Stimulated activated CD4-positive, alpha-beta T cell treated with anti-CD3 and anti-CD28 coated beads, Interleukin-4, amount 100 ng/mL, for 1 hour (primary cell): ENCODE data around the gene OR4N5.
"Not testable (repeated sequence)": the region's sequence is repeated elsewhere in the genome, so short reads cannot be mapped to it uniquely, and the experiment has no call there.

Experiments
- DNase-seq: peaks from one replicate; pipeline ENCODE4 v3.0.0-alpha.2; 2020

The OR4N5 gene, protein sequence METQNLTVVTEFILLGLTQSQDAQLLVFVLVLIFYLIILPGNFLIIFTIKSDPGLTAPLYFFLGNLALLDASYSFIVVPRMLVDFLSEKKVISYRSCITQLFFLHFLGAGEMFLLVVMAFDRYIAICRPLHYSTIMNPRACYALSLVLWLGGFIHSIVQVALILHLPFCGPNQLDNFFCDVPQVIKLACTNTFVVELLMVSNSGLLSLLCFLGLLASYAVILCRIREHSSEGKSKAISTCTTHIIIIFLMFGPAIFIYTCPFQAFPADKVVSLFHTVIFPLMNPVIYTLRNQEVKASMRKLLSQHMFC

DNA sequence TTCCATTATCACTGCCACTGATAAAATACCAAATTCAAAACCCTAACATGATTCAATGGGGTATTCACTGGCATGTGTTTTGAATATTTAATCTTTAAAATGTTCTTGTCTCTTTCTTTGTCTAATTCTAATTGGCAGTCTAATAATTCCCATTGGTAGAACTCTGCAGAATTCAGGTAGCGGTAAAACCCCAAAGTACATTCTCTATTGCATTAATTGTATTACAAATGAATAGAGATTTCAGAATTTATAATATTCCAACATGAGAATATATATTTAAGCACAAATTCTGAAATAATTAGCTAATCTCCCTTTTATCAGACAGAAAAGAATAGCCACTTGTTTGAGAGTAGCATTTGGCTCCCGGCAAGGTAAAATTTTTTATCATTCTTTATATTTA is at the start of gene OR4N5:
Gene OR4N5 (plus strand): TSS at position 301 of the 400 bp plus-strand sequence. CDS start 4,916 bp downstream, outside the sequence.
- no peak for DNase-seq

DNA sequence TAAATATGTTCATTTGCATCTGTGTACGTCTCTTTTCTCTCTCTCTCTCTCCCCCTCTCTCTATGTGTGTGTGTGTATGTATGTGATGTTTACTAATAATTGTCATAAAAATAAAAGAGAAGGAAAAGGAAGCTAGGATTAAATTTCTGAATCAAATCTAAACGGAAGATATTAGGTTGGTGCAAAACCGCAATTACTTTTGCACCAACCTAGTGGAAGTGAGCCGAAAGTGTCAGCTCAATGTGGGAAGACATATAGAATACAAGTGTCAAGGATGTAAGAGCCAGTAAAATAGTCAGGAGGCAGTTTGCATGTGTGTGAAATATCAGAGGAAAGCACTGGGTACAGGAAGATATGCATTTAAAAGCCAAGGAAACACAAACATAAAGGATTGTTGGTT is 46.6 kb upstream of the OR4N5 start:
- no peak for DNase-seq

DNA sequence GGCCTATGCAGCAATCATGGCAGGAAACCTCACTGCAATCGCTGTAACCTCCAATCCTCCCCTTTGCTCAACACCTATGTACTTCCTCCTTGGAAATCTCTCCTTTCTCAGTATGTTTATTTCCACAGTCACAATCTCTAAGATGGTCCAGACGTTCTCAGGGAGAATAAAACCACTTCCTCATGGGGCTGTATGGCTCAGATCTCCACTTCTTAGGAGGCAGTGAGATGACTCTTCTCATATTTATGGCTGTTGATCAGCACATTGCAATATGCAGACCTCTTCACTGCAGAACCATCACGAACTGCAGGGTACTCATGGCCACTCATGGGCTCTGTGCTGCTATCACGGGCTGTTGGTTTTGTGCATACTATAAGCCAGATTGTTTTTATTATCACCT is 45.2 kb upstream of the OR4N5 start:
- no peak for DNase-seq

DNA sequence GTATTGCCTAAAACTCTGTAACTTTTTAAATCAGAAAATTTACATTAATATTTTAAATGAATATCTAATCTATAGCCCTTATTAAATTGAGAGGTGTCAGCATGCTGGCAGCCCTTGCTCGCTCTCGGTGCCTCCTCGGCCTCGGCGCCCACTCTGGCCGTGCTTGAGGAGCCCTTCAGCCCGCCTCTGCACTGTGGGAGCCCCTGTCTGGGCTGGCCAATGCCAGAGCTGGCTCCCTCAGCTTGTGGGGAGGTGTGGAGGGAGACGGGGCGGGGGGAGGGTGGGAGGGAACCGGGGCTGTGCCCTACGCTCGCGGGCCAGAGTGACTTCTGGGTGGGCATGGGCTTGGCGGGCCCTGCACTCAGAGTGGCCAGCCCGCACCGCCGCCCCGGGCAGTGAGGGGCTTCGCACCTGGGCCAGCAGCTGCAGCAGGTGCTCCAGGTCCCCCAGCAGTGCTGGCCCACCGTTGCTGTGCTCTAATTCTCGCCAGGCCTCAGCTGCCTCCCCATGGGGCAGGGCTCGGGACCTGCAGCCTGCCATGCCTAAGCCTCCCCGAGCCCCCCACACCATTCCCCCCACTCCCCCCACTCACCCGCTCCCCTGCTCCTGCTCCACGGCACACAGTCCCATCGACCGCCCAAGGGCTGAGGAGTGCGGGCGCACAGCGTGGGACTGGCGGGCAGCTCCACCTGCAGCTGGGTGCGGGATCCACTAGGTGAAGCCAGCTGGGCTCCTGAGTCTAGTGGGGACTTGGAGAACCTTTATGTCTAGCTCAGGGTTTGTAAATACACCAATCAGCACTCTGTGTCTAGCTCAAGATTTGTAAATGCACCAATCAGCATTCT is 39.5 kb upstream of the OR4N5 start:
- DNase-seq: not testable (repeated sequence)

DNA sequence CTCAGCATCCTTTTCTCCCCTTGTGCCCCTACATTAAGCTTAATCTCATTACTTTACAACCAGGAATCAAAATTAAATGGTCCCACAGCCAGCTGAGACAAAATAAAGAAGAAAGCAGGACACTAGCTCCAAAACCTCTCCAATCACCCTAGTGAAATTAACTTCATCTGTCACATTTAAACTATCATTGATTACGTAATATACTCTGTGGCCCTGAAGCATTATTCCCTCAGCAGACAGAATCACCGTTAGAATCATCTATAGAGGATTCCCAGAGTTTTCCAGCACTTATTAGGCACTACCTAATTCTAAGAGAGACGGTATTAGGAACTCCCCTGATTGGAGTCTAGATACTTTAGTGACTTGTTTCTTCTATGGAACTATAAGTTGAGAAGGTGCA is 28.2 kb upstream of the OR4N5 start, which contains the start of gene OR4K17:
Gene OR4K17 (plus strand): TSS at position 302 of the 400 bp plus-strand sequence. CDS start 6,761 bp downstream, outside the sequence.
- DNase-seq: no peak

DNA sequence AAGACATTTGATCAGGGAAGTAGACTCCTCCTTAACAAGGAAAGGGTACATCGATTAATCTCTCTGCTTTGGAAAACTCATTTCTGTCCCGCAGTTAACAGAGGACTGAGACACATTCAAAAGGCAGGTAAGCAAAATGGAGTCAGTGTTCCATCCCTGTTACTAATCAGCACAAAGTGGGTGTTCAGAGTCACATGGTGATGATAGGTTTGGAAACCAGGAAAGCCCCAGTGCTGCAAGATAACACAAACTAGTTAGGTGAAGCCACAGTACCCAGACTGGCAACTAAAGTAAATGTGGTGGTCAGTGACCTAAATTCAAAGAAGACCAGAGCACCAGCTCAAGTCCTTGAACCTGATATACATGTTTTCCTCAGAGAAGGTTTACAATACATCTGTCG is 26.3 kb upstream of the OR4N5 start:
- DNase-seq: no peak

DNA sequence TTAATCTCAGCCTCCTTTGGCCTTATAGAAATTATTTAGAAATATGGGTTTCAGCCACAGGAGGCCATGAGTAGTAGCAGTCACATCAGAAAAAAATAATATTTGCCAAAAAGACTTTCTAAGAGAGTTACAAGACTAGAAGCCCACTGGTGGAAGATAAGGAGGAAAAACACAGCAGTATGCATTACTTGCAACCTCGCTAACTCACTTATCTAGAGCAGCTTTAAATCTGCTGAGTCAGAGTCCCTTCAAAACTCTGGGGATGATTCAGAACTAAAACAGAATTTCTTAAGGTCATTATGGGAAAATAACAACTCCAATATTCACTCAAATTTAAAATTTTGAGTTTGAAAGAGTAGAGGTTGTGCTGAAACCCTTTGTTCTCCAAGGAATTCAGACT is 21.9 kb upstream of the OR4N5 start:
- DNase-seq: no peak

DNA sequence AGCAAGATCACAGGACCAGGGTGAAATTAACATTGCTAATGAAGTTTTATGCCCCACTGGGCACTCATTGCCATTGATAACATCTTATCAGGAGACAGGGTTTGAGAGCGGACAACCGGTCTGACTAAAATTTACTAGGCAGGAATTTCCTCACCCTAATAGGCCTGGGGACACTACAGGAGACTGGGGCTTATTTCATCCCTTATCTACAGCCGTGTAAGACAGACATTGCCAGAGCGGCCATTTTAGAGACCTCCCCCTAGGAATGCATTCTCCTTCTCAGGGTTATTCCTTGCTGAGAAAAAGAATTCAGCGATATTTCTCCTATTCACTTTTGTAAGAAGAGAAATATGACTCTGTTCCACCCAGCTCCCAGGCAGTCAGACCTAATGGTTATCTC is 19.8 kb upstream of the OR4N5 start:
- no peak for DNase-seq

DNA sequence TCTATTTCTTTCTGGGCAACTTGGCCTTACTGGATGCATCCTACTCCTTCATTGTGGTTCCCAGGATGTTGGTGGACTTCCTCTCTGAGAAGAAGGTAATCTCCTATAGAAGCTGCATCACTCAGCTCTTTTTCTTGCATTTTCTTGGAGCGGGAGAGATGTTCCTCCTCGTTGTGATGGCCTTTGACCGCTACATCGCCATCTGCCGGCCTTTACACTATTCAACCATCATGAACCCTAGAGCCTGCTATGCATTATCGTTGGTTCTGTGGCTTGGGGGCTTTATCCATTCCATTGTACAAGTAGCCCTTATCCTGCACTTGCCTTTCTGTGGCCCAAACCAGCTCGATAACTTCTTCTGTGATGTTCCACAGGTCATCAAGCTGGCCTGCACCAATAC is 5.3 kb downstream of the OR4N5 start:
- no peak for DNase-seq

DNA sequence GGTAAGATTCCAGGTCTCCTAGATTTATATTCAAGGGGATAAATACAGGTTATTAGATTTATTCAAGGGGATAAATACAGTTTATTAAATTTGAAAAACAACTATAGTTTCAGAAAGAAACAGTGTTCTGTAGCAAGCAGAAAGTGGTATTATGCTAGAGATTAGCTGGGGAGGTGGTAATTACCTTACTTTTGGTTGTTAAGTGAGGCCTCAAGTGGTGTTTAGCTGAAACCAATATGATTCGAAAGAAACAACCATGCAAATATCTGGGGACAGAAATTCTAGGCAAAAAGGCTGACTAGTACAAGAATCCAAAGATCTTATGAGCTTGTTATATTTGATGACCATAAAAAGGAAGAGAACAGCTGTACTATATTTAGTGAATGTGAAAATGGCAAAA is 6.2 kb downstream of the OR4N5 start:
- no peak for DNase-seq

DNA sequence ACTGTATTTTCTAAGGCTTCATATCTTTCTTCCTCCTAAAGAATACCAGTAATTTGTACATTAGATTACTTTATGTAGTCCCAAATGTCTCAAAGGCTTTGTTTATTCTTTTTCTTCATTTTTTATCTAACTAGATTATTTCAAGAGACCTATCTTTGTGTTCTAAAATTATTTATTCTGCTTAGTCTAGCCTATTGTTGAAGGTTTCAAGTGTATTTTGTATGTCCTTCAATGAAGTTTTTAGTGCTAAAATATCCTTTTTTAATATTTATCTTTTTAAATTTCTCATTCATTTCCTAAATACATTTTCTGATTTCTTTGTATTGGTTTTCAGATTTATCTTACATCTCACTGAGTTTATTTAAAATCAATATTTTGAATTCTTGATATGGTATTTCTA is 25.8 kb downstream of the OR4N5 start:
- DNase-seq: no peak

DNA sequence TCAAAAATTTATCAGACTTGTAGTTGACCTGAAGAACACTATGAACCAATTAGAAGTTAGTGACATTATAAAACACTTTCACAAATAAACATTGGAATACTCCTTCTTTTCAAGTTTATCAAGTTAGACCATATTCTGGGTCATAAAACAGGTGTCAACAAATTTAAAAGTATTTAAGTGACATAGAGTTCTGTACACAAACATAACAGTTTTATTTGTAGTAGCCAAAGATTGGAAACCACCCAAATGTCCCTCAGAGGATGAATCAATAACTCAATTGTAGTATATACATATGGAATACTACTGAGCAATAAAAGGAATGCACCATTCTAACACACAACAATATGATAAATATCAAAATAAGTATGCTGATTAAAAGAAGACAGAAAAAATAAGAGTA is 28.5 kb downstream of the OR4N5 start:
- DNase-seq: no peak

DNA sequence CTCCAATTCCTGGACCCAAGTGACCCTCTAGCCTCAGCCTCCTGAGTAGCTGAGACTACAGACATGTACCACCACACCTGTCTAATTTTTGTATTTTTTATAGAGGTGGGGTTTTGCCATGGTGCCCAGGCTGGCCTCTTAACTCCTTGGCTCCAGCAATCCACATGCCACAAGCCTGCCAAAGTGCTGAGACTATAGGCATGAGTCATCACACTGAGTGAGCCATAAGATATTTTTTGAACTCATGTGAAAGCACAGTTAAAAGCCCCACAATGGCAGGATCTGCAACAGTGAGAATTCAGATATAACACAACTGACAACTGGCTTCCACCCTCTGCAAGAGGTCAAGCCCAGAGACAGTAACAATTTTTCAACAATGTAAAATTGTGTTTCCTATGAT is 31.2 kb downstream of the OR4N5 start:
- not testable (repeated sequence) for DNase-seq

DNA sequence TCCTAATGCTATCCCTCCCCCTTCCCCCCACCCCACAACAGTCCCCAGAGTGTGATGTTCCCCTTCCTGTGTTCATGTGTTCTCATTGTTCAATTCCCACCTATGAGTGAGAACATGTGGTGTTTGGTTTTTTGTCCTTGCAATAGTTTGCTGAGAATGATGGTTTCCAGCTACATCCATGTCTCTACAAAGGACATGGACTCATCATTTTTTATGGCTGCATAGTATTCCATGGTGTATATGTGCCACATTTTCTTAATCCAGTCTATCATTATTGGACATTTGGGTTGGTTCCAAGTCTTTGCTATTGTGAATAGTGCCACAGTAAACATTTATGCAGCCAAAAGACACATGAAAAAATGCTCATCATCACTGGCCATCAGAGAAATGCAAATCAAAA is 35.6 kb downstream of the OR4N5 start:
- not testable (repeated sequence) for DNase-seq

DNA sequence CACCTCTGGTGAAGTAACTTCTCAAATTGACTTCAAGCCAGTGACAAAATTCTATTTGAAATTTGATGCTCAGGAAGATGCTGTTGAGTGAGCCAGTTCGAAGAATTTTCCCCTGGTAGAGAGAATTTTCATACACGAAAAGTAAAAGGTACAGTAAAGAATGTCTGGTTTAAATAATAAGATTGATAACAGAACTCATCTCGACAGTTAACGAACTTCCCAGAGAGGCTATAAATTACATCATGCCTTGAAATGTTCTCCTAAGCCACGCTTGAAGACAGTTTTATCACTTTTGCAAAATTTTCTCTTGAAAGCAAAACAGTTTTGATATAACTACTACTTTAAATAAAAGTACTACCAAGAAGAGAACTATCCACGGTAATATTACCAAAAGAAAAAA is 37.7 kb downstream of the OR4N5 start:
- DNase-seq: no peak

DNA sequence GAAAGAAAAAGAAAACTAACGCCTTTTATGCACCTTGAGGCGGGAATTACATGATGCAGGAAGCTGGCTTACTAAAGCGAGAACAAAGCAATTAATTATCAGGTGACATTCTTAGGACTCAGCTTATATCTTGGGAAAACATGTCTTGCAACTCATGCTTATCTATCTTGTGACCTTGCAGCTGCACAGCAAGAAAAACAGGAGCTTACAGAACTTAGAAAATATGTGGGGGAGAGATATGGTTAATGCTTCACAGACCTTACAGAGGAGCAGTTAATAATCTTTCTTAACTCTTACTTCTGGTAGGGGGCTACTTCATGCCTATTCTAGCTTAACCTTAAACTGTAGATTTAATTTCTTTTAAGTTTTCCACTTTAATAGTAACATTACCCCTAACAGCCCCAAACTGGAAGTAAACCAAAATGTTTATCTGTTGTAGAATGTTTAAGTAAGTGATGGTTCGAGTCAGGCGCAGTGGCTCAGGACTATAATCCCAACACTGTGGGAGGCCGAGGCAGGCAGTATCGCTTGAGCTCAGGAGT is 38.9 kb downstream of the OR4N5 start:
- no peak for DNase-seq

DNA sequence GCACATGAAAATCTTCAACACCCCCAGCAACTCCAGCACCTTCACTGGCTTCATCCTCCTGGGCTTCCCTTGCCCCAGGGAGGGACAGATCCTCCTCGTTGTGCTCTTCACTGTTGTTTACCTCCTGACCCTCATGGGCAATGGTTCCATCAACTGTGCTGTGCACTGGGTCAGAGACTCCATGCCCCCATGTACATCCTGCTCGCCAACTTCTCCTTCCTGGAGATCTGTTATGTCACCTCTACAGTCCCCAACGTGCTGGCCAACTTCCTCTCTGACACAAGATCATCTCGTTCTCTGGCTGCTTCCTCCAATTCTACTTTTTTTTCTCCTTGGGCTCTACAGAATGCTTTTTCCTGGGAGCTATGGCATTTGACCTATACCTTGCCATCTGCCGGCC is 40.6 kb downstream of the OR4N5 start:
- DNase-seq: no peak

DNA sequence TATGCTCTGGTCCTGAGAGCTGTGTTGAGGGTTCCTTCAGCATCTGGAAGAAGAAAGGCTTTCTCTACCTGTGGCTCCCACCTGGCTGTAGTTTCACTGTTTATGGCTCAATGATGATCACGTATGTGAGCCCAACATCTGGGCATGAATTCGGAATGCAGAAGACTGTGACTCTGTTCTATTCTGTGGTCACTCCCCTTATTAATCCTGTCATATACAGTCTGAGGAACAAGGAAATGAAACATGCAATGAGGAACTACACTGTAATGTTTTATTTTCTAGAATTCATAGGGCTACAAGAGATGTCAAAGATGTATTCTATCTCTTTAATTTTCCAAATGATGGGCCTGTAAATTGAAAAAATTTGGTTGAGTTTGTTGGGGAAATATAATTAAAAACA is 41.3 kb downstream of the OR4N5 start:
- no peak for DNase-seq

DNA sequence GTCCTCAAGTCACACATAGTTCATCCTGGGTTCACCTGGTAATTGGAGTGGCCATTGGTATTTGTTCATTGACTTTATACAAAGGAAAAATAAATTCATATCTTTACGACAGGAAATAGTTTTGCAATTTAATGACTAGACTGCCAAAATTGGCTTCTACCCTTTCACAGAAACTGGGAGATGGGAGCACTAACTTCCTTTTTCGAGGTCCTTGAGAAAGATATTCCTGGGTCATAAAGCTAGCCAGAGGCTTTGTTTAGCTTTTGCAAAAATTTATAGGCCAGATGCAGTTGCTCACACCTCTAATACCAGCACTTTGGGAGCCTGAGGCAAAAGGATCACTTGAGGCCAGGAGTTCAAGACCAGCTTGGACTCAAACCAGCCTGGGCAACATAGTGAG is 41.9 kb downstream of the OR4N5 start:
- DNase-seq: no peak

DNA sequence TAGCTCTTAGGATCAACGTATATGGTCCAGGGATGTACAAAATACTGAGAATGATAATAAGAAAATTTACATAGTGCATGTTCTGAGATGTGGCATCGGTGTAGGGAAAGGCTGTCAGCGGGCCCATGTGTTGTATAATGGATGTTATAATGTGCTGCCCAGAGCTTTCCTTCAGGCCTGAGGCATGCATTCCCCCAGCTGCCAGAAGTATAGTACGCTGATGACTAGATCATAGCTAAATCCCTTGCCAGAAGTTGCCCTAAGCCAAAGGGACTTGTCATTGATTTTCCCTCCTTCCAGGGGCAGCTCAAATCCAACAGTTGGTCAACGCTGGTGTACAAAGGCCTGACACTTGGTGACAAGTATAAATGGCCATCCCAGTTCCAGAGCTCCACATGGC is 45.6 kb downstream of the OR4N5 start:
- no peak for DNase-seq

DNA sequence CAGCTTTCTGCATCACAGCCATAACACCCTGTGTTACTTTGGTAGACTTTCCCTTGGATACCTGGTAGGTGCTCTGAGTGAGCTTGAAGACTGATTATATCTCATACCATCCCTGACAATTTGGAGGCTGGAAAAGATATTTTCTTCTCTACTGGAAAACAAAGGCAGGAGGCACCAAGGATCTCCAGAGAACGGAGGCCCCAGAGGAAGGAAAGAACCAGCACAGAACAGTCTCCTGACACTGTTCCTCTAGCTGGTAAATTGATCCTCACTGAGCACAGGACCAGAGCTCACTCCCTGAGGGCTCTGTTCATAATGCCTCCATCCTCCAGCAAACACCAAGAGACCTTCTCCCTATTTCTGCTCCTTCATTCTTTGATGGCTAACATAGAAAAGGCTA is 52.0 kb downstream of the OR4N5 start, which contains the start of gene OR11G2:
Gene OR11G2 (plus strand): TSS at position 301 of the 400 bp plus-strand sequence. CDS start 6,542 bp downstream, outside the sequence.
- no peak for DNase-seq

DNA sequence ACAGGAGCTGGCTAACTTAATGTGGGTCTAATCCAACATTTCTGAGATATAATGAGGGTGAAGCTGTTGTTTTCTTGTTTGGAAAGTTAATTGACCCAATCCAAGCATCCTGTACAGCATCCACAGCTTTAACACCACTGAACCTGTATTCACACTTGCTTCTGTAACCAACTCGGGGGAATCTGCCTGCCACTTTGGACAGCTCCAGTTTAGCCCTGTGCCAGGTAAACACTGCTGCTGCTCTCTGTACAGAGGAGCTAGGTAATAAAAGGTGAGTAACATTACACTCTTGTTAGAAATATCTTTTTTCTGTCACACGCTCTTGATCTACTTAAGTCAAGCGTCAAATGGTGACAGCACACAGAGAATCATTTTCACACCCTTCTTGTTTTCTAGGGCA is 52.8 kb downstream of the OR4N5 start:
- no peak for DNase-seq

DNA sequence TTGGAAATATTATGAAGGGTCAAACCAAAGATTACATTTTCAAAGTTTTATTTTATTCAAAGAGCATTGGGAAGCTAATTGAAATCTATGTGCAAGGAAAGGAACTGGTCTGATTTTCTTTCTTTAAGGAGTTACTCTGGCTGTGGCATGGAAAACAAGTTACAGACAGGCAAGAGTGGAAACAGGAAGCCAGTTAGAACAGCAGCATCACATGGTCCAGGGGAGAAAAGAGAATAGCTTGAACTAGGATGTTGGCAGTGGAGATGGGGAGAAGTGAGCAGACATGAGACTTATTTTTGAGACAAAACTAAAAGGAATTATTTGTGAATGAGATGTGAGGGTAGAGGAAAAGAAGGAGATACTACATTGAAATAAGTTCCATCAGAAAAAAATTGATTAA is 55.5 kb downstream of the OR4N5 start:
- DNase-seq: no peak
